ENCODE results near the gene MAGEF1. TPM values are rescaled to one million over a fixed set of nuclear protein-coding genes. Genes with fewer than 3 reads are reported as not detected.

The MAGEF1 gene, protein sequence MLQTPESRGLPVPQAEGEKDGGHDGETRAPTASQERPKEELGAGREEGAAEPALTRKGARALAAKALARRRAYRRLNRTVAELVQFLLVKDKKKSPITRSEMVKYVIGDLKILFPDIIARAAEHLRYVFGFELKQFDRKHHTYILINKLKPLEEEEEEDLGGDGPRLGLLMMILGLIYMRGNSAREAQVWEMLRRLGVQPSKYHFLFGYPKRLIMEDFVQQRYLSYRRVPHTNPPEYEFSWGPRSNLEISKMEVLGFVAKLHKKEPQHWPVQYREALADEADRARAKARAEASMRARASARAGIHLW
- total RNA-seq = 23.4 and 24.8 TPM in 2 replicates

DNA sequence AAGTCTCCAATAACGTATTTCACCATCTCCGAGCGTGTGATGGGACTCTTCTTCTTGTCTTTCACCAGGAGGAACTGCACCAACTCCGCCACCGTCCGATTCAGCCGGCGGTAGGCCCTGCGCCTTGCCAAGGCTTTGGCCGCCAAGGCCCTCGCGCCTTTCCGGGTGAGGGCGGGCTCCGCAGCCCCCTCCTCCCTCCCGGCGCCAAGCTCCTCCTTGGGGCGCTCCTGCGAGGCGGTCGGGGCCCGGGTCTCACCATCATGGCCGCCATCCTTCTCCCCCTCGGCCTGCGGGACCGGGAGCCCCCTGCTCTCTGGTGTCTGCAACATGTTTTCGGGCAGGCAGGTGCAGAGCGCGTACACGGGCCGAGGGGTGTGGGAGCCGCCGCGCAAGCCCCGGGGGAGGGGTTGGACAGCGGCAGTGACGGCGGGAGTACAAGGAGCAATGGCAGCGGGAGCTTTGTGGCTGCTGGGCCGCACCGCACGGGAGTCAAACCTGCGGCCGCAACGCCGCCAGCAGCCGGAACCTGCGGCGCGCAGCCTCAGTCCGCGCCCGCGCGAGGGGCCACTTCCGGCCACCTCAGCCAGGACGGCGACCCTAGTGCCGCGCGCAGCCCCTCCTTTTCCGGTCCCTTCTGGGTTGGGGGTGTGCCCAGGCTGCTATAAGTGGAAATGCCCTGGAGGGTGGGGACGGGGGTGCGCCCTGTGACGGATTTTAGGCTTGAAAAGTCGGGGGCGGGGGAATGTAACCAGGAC is at the start of gene MAGEF1:
Gene MAGEF1, minus strand, starts transcription at position 572 of the 755 bp plus-strand sequence. Its CDS starts 243 bp downstream, at position 329.

Other genes with a start within 250 kb of the MAGEF1 start
- gene EPHB3, start 150.3 kb downstream of the MAGEF1 start, total RNA-seq = 0.38 and 3.1 TPM in 2 replicates
- gene VPS8, start 100.1 kb upstream of the MAGEF1 start, total RNA-seq = 42.0 and 66.5 TPM in 2 replicates

All from regular cardiac myocyte (primary cell).